Stimulated activated CD8-positive, alpha-beta memory T cell treated with anti-CD3 and anti-CD28 coated beads, Interleukin-7, amount 100 ng/mL, for 48 hours (primary cell): Measurements from ENCODE around the gene MTA3.
"Not testable (repeated sequence)": the region's sequence is repeated elsewhere in the genome, so short reads cannot be mapped to it uniquely, and the experiment has no call there.

Source experiments
- DNase-seq, 2 donors: peaks; one replicate each; pipeline ENCODE4 v3.0.0-alpha.2; 2020; ENCODE audit warnings: low read depth in 1 of 2; ENCODE audit errors: extremely low read depth in 1 of 2

Gene MTA3

DNA sequence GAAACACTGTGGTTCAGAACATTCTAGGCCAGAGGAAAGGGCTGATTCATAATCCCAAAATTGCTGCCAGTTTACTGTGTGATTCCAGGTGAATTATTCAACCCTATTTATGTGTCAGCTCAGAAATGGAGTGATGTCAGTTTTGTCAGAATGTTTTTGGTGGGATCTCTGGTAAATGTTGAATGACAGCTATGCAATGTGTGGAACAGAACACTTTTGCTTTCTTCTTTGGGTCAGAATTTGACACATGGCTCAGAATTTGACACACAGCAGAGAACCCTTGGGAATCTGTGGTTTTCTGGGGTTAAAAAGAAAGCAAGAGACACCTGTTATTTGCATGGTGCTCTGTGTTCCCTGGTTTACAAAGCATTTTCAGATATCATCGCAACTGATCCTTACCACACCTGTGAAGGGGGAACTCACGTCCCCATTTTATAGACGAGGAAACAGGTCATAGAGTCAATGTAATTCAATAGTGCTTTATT is 1.6 kb upstream of the MTA3 start:
- DNase-seq = no peak

- no peak for DNase-seq
These were observed 1.1 kb upstream of the MTA3 start for GRCh38 chr2:42567364-42567763.

GRCh38 chr2:42567806-42568400 is 529 bp upstream of the MTA3 start:
- no peak for DNase-seq

DNA sequence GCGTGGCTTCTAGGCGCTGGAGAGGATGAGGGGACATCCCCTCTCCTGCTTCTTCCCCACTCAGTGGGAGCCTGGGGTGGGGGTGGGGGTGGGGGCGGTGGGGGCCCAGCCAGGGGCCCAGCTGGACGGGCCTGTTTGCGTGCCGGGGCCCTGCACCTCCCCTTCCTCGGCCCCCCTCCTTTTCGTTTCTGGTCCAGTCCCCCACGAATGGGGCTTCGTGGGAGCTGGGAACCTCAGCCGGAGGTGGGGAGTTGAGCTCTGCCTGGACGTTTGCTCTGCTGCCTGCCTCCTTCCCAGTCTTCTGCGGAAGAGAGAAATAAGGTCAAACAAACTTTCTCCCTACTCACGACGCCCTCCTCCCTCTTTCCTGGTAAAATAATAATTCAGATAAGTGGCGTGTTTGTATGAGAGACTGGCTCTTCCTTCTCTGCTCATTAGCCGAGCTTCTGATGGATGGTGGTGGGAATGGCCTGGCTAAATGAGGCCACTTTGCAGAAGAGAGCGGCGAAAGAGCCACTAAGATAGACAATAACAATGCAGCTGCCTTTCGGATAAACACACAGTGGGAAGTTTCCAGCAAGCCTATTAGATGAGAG is 782 bp downstream of the MTA3 start:
- DNase-seq = no peak

DNA sequence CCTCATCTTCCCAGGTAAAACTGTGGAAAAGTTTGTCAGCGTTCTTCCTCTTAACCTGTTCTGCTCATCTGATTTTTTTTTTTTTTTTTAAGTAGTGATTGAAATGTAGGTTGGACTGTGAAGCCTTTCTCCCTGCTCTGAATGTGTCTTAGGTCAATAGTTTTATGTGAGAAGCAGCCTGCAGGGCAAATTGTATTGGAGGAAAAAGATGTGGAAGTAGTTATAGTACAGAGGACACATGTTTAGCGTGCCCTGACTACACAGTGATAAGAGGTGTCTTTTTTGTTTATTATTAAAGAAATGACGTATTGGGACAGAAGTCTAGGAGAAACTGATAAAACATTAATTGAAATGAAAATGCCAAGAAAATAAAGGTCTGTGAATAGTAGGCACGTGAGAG is 1.5 kb downstream of the MTA3 start:
- DNase-seq = no peak

DNA sequence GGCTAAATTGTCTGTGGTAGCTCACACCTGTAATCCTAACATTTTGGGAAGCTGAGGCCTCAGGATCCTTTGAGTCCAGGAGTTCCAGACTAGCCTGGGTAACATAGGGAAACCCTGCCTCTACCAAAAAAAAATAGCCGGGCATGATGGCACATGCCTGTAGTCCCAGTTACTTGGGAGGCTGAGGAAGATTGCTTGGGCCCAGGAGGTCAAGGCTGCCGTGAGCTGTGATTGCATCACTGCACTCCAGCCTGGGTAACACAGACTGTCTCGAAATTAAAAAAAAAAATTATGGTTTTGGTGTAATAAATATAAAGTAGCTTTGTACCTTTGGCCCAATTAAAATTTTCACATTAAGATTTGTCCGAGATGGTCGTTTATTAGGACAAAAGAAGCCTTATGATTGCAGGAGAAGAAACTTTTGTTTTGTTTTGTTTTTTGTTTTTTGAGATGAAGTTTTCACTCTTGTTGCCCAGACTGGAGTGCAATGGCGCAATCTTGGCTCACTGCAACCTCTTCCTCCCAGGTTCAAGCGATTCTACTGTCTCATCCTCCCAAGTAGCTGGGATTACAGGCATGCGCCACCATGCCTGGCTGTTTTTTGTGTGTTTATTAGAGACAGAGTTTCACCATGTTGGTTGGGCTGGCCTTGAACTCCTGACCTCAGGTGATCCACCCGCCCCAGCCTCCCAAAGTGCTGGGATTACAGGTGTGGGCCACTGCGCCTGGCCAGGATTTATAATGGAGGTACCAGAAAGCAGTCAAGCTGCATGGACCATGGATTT is 4.1 kb downstream of the MTA3 start:
- no peak for DNase-seq

DNA sequence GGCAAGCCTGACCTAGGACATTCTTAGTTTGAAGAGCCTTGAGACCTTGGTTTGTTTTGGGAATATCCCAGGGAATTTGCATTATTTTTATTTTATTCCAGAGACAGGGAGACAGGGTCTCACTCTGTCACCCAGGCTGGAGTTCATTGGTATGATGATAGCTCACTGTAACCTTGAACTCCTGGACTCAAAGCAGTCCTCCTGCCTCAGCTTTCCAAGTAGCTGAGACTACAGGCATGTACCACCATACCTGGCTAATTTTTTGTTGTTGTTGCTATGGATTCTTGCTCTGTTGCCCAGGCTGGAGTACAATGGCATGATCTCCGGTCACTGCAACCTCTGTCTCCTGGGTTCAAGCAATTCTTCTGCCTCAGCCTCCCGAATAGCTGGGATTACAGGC is 4.8 kb downstream of the MTA3 start:
- no peak for DNase-seq

- DNase-seq = no peak
These were observed 7.1 kb downstream of the MTA3 start for GRCh38 chr2:42575458-42576064.

DNA sequence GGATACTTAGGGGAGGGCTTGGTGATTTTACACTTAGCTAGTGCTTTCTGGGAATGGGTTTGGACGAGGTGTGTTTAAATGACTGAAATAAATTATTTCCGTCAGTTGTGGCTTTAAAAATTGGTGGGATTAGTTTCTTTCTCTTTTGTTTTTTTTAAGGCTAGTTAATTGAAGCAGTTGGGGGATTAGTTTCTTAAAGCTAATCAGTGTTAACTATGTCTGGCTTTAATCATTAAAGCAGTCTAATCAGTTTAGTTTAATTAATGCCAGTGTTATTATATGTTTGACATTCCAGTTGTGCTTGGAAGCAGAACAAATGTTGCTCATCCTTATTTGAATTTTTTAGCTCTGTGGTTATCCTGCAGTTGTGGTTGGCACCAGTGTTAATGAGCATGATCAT is 10.2 kb downstream of the MTA3 start:
- DNase-seq = no peak

GRCh38 chr2:42581257-42581656 is 12.8 kb downstream of the MTA3 start:
- DNase-seq = no peak

DNA sequence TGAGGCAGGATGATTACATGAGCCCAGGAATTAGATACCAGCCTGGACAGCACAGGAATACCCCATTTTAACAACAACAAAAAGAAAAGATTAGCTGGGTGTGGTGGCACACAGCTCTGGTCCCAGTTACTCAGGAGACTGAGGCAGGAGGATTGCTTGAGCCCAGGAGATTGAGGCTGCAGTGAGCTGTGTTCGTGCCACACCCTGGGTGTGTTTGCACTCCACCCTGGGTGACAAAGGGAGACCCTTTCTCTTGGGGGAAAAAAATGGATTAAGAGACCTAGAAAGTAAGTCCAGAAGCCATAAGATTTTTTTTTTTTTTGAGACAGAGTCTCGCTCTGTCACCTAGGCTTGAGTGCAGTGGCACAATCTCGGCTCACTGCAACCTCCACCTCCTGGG is 16.2 kb downstream of the MTA3 start:
- not testable (repeated sequence) for DNase-seq

DNA sequence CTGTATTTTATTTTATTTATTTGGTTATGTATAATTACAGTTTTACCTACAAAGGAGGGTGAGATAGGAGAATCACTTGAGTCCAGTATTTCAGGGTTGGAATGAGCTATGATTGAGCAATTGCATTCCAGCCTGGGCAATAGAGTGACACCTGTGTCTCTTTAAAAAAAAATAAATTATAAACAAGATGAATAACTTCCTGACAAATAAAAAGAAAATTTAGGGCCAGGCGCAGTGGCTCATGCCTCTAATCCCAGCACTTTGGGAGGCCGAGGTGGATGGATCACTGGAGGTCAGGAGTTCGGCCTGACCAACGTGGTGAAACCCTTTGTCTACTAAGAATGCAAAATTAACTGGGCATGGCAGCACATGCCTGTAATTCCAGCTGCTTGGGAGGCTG is 17.3 kb downstream of the MTA3 start:
- DNase-seq = no peak

DNA sequence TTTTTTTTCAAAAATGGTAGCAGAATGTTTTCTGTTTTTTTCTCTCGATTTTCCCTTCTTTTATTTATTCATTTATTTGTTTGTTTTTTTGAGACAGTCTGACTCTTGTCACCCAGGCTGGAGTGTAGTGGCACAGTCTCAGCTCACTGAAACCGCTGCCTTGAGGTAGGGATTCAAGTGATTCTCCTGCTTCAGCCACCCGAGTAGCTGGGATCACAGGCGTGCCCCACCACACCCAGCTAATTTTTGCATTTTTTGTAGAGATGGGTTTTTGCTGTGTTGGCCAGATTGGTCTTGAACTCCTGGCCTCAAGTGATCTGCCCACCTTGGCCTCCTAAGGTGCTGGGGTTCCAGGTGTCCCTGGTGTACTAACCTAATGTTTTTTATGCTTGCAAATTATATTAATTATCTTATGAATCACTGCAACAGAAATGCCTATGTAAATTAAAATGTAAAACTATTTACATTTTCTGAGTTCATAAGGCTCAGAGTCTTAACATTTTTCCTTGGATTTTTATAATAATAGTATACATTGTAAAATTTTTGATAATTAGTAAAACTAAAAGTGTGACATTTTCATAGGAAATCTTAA is 19.2 kb downstream of the MTA3 start:
- DNase-seq = no peak

- DNase-seq = no peak
These were observed 19.7 kb downstream of the MTA3 start for GRCh38 chr2:42588121-42588520.

GRCh38 chr2:42590176-42590575 is 21.7 kb downstream of the MTA3 start:
- no peak for DNase-seq

GRCh38 chr2:42593282-42593681 is 24.9 kb downstream of the MTA3 start:
- no peak for DNase-seq

- DNase-seq = no peak
These were observed 30.2 kb downstream of the MTA3 start for GRCh38 chr2:42598656-42599055.

DNA sequence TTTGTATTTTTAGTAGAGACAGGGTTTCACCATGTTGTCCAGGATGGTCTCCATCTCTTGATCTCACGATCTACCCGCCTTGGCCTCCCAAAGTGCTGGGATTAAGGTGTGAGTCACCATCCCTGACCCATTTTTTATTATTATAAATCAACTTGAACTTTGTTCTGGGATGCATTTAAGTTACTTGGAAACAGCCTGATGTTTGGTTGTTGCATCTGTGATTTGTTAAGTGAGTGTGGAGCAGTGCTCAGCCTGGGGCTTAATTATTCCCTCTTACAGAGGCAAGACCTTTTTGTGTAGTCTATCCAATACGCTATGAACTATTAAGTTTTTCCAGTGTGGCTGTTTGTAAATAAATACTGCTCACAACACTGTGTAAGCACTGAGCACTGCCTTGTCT is 32.6 kb downstream of the MTA3 start:
- no peak for DNase-seq

DNA sequence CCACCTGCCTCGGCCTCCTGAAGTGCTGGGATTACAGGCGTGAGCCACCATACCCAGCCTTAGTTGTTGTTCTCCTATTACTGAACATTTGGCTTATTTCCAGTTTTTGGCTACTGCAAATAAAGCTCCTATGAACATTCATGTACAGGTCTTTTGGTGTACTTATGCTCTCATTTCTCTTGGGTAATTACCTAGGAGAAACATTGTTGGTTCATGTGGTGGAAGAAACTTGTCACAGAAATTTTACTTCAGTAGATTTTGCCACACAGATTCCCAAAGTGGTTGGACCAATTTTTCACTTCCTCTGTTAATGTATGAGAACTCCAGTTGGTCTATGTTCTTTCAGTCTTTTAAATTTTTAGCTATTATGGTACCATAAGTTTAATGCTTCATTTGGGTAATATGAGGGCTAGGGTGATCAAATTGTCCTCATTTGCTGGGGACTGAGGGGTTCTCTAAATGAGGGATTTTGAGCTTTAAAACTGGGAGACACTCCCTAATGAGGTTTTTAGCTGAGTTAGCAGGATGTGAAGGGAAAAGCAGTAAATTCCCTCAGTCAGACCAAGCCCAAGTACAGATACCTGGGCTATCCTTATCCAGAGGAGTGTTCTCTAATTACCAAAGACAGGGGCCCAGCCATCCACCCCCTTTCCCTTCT is 33.9 kb downstream of the MTA3 start:
- no peak for DNase-seq

DNA sequence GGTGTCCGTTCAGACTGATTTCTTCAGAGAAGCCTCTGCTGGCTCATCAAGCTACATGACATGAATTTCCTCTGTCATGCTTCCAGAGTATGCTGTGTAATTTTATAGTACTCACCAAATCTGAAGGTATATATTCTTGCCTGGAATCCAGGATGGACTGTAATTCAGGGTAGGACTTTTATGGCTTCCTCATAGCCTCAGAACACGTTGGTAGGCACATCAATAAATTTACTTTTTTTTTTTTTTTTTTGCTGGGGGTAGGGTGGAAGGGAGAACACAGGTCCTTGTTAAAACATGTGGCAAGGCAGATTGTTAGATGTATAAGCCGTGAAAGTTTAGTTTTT is 34.4 kb downstream of the MTA3 start:
- no peak for DNase-seq

GRCh38 chr2:42604341-42604867 is 36.0 kb downstream of the MTA3 start:
- DNase-seq = not testable (repeated sequence)
